ENCODE results near the gene SYDE1. TPM values are rescaled to one million over a fixed set of nuclear protein-coding genes. Genes with fewer than 3 reads are reported as not detected.

Gene SYDE1
- total and polyA plus RNA-seq, 7 experiments from 2014 or later: 0.12 to 2.1 (median 0.64) TPM; not detected in 1

- Histone ChIP-seq H3K4me1 (ENCODE audit: control insufficient read depth in 2 of 2, insufficient read depth in 2 of 2, low read length in 2 of 2) (peaks cover 0 to 13% of the 10 kb centered on the region in 2 donors), H3K36me3 (ENCODE audit: control insufficient read depth in 2 of 3, insufficient read depth in 3 of 3, low read length in 3 of 3) (peaks cover 0 to 46% (median 10%) of the 10 kb centered on the region in 3 experiments), H3K27me3 (ENCODE audit: control insufficient read depth in 2 of 2, insufficient read depth in 2 of 2, low read length in 2 of 2) (no peaks in the 10 kb centered on the region), H3K27ac (ENCODE audit: low read depth, low read length) (peak overlapping the region; percentile 92), H3K9me3 (ENCODE audit: control insufficient read depth in 2 of 3, low read length in 3 of 3) (no peaks in the 10 kb centered on the region), H3K4me3 (ENCODE audit: low read length) (peak overlapping the region; percentile 90)
- DNase-seq (no peak), ATAC-seq (no peak)
- ChIA-PET CTCF (interaction anchor here (0.9 to 1.1 kb wide), 3 partner anchors 26 to 30 kb away, joined by 3 to 5 read pairs (median 3); no protein-coding TSS in a partner anchor), POLR2A (interaction anchor here (0.8 to 1.5 kb wide), 4 partner anchors 9 to 255 kb away, joined by 3 to 6 read pairs (median 4); partner anchors contain the start of gene AKAP8)
- intact Hi-C loops (cut with micrococcal nuclease): no loop called here
- peaks cover 0 to 34% (median 12%) of the 10 kb centered on the region in 5 donors for H3K36me3 Mint-ChIP-seq
- H3K27me3 Mint-ChIP-seq: peaks cover 0 to 2% (median 0%) of the 10 kb centered on the region in 5 donors
- peak overlapping the region; percentile 89 to 100 (median 98) for H3K4me3 Mint-ChIP-seq
- H3K27ac Mint-ChIP-seq: peak overlapping the region in 8 of 9 donors; percentile 91 to 100 (median 96)
- H3K9me3 Mint-ChIP-seq: peaks cover 0 to 6% (median 0%) of the 10 kb centered on the region in 11 donors
- H3K4me1 Mint-ChIP-seq: peaks cover 18 to 43% (median 29%) of the 10 kb centered on the region in 7 donors
Observed at GRCh38 chr19:15123900-15124299, 16.7 kb downstream of the SYDE1 start.

GRCh38 chr19:15124572-15125231 is 17.5 kb downstream of the SYDE1 start:
- peak overlapping the region; percentile 90 for H3K4me3 ChIP-seq (ENCODE audit: low read length)
- intact Hi-C loops (cut with micrococcal nuclease): loop anchor here (1.0 to 5.0 kb wide), 11 partner anchors 26 to 1942 kb away; partner anchors contain the start of genes AKAP8 (in 1 of the 2), NDUFB7 (in 1 of the 2) and RAB8A (in 1 of the 2)
- H3K4me3 Mint-ChIP-seq: peak overlapping the region; percentile 89 to 100 (median 98)
- POLR2A ChIA-PET: interaction anchor here (0.8 to 1.5 kb wide), 7 partner anchors 8 to 344 kb away, joined by 3 to 6 read pairs (median 3); partner anchors contain the start of genes AKAP8 and AKAP8L
- ATAC-seq (no peak), DNase-seq (peak in 5 of 9 donors; percentile 2 to 29 (median 11))
- peaks cover 0 to 38% (median 8%) of the 10 kb centered on the region in 3 experiments for H3K36me3 ChIP-seq (ENCODE audit: control insufficient read depth in 2 of 3, insufficient read depth in 3 of 3, low read length in 3 of 3)
- CTCF ChIA-PET: interaction anchor here (0.9 to 1.1 kb wide), 3 partner anchors 25 to 29 kb away, joined by 3 to 5 read pairs (median 3); no protein-coding TSS in a partner anchor
- peak overlapping the region; percentile 91 to 100 (median 97) for H3K27ac Mint-ChIP-seq
- H3K4me1 Mint-ChIP-seq: peaks cover 24 to 51% (median 37%) of the 10 kb centered on the region in 7 donors
- H3K4me1 ChIP-seq (ENCODE audit: control insufficient read depth in 2 of 2, insufficient read depth in 2 of 2, low read length in 2 of 2): peaks cover 0 to 19% of the 10 kb centered on the region in 2 donors
- peaks cover 0 to 7% (median 0%) of the 10 kb centered on the region in 11 donors for H3K9me3 Mint-ChIP-seq
- H3K27ac ChIP-seq (ENCODE audit: low read depth, low read length): peak overlapping the region; percentile 92
- no peaks in the 10 kb centered on the region for H3K9me3 ChIP-seq (ENCODE audit: control insufficient read depth in 2 of 3, low read length in 3 of 3)
- peaks cover 0 to 26% (median 12%) of the 10 kb centered on the region in 5 donors for H3K36me3 Mint-ChIP-seq
- H3K27me3 ChIP-seq (ENCODE audit: control insufficient read depth in 2 of 2, insufficient read depth in 2 of 2, low read length in 2 of 2): no peaks in the 10 kb centered on the region
- peaks cover 0 to 2% (median 0%) of the 10 kb centered on the region in 5 donors for H3K27me3 Mint-ChIP-seq

- Mint-ChIP-seq H3K4me3 (peak overlapping the region; percentile 89 to 100 (median 98)), H3K27me3 (peaks cover 0 to 2% (median 0%) of the 10 kb centered on the region in 5 donors), H3K4me1 (peaks cover 27 to 59% (median 44%) of the 10 kb centered on the region in 7 donors), H3K27ac (peak overlapping the region; percentile 91 to 100 (median 97)), H3K36me3 (peaks cover 0 to 19% (median 12%) of the 10 kb centered on the region in 5 donors), H3K9me3 (peaks cover 0 to 7% (median 0%) of the 10 kb centered on the region in 11 donors)
- Histone ChIP-seq H3K36me3 (ENCODE audit: control insufficient read depth in 2 of 3, insufficient read depth in 3 of 3, low read length in 3 of 3) (peaks cover 0 to 31% (median 8%) of the 10 kb centered on the region in 3 experiments), H3K27me3 (ENCODE audit: control insufficient read depth in 2 of 2, insufficient read depth in 2 of 2, low read length in 2 of 2) (no peaks in the 10 kb centered on the region), H3K4me3 (ENCODE audit: low read length) (peak overlapping the region; percentile 90), H3K9me3 (ENCODE audit: control insufficient read depth in 2 of 3, low read length in 3 of 3) (no peaks in the 10 kb centered on the region), H3K27ac (ENCODE audit: low read depth, low read length) (peak overlapping the region; percentile 92), H3K4me1 (ENCODE audit: control insufficient read depth in 2 of 2, insufficient read depth in 2 of 2, low read length in 2 of 2) (peaks cover 0 to 25% of the 10 kb centered on the region in 2 donors)
- ATAC-seq (peak; percentile 93), DNase-seq (peak; percentile 94 to 98 (median 96))
- ChIA-PET POLR2A (interaction anchor here (0.7 to 1.5 kb wide), 5 partner anchors 11 to 343 kb away, joined by 3 to 6 read pairs (median 3); partner anchors contain the start of gene AKAP8L), CTCF (interaction anchor here (0.6 to 1.6 kb wide), 4 partner anchors 13 to 32 kb away, joined by 3 to 5 read pairs (median 3); no protein-coding TSS in a partner anchor)
- intact Hi-C loops (cut with micrococcal nuclease): loop anchor here (1.0 to 5.0 kb wide), 11 partner anchors 25 to 1943 kb away; partner anchors contain the start of genes AKAP8 (in 1 of the 2), NDUFB7 (in 1 of the 2) and RAB8A (in 1 of the 2)
Observed at GRCh38 chr19:15125232-15126067, 18.2 kb downstream of the SYDE1 start.

GRCh38 chr19:15126131-15126910 is 19.1 kb downstream of the SYDE1 start:
- Histone ChIP-seq H3K9me3 (ENCODE audit: control insufficient read depth in 2 of 3, low read length in 3 of 3) (no peaks in the 10 kb centered on the region), H3K4me3 (ENCODE audit: low read length) (no peak overlapping the region), H3K27ac (ENCODE audit: low read depth, low read length) (peak overlapping the region; percentile 92), H3K4me1 (ENCODE audit: control insufficient read depth in 2 of 2, insufficient read depth in 2 of 2, low read length in 2 of 2) (peaks cover 0 to 29% of the 10 kb centered on the region in 2 donors), H3K36me3 (ENCODE audit: control insufficient read depth in 2 of 3, insufficient read depth in 3 of 3, low read length in 3 of 3) (peaks cover 0 to 22% (median 5%) of the 10 kb centered on the region in 3 experiments), H3K27me3 (ENCODE audit: control insufficient read depth in 2 of 2, insufficient read depth in 2 of 2, low read length in 2 of 2) (no peaks in the 10 kb centered on the region)
- Mint-ChIP-seq H3K4me1 (peaks cover 25 to 61% (median 46%) of the 10 kb centered on the region in 7 donors), H3K27ac (peak overlapping the region in 6 of 9 donors; percentile 56 to 100 (median 94)), H3K9me3 (peaks cover 0 to 7% (median 0%) of the 10 kb centered on the region in 11 donors), H3K27me3 (peaks cover 0 to 2% (median 0%) of the 10 kb centered on the region in 5 donors), H3K4me3 (peak overlapping the region in 5 of 10 donors; percentile 6 to 100 (median 91)), H3K36me3 (peaks cover 0 to 10% (median 3%) of the 10 kb centered on the region in 5 donors)
- intact Hi-C loops (cut with micrococcal nuclease): loop anchor here in 1 of 2 donors (5.0 kb wide), 1 partner anchor 1944 kb away; no protein-coding TSS in a partner anchor
- no peak for DNase-seq
- ATAC-seq: no peak
- ChIA-PET CTCF (interaction anchor here (0.6 to 1.6 kb wide), 5 partner anchors 14 to 33 kb away, joined by 3 to 5 read pairs (median 3); no protein-coding TSS in a partner anchor), POLR2A (interaction anchor here (0.6 to 0.7 kb wide), 2 partner anchors 10 to 620 kb away, joined by 3 read pairs; no protein-coding TSS in a partner anchor)

GRCh38 chr19:15128162-15128770 is 21.1 kb downstream of the SYDE1 start:
- Mint-ChIP-seq H3K9me3 (peaks cover 0 to 7% (median 0%) of the 10 kb centered on the region in 11 donors), H3K27ac (peak overlapping the region in 2 of 9 donors; percentile 54 to 57), H3K36me3 (peaks cover 0 to 1% (median 0%) of the 10 kb centered on the region in 5 donors), H3K4me1 (peaks cover 24 to 61% (median 46%) of the 10 kb centered on the region in 7 donors), H3K4me3 (peak overlapping the region in 4 of 10 donors; percentile 28 to 82 (median 52)), H3K27me3 (peaks cover 0 to 2% (median 0%) of the 10 kb centered on the region in 5 donors)
- Histone ChIP-seq H3K36me3 (ENCODE audit: control insufficient read depth in 2 of 3, insufficient read depth in 3 of 3, low read length in 3 of 3) (peaks cover 0 to 7% (median 0%) of the 10 kb centered on the region in 3 experiments), H3K27ac (ENCODE audit: low read depth, low read length) (no peak overlapping the region), H3K27me3 (ENCODE audit: control insufficient read depth in 2 of 2, insufficient read depth in 2 of 2, low read length in 2 of 2) (no peaks in the 10 kb centered on the region), H3K4me1 (ENCODE audit: control insufficient read depth in 2 of 2, insufficient read depth in 2 of 2, low read length in 2 of 2) (peaks cover 0 to 29% of the 10 kb centered on the region in 2 donors), H3K4me3 (ENCODE audit: low read length) (no peak overlapping the region), H3K9me3 (ENCODE audit: control insufficient read depth in 2 of 3, low read length in 3 of 3) (no peaks in the 10 kb centered on the region)
- intact Hi-C loops (cut with micrococcal nuclease): loop anchor here in 1 of 2 donors (5.0 kb wide), 1 partner anchor 1946 kb away; no protein-coding TSS in a partner anchor
- POLR2A ChIA-PET: interaction anchor here (0.6 kb wide), 1 partner anchor 547 kb away, joined by 4 read pairs; no protein-coding TSS in a partner anchor
- CTCF ChIA-PET: no interaction called here
- no peak for ATAC-seq
- no peak for DNase-seq

Data from naive thymus-derived CD4-positive, alpha-beta T cell (primary cell).